Coronary artery (tissue), 2 donors: ENCODE data around the gene EIF4E2.

Source experiments
- DNase-seq: peaks from one replicate; pipeline ENCODE4 v3.0.0-alpha.2; 2017; ENCODE audit warnings: low spot score
- H3K27ac ChIP-seq, 2 donors: fragments of 200-600 bp; sonication (generic); one replicate each; pipeline ENCODE4 v1.5.1; 2016 to 2019
- H3K4me3 ChIP-seq: fragments of 200-600 bp; sonication (generic); 2 replicates; pipeline ENCODE4 v1.5.1; 2016; ENCODE audit warnings: mild to moderate bottlenecking, moderate library complexity
- CTCF ChIP-seq: fragments of 200-600 bp; sonication (generic); IDR thresholded peaks from one replicate; pipeline ENCODE4 v1.5.1; 2019; ENCODE audit warnings: antibody characterized with exemption

The EIF4E2 gene

GRCh38 chr2:232576995-232577394, 26.5 kb downstream of the EIF4E2 start:
- DNase-seq: no peak
- TF ChIP-seq CTCF: no peak
- H3K27ac ChIP-seq: no peak overlapping the region
- H3K4me3 ChIP-seq: no peak overlapping the region

- TF ChIP-seq CTCF: no peak
- H3K4me3 ChIP-seq: no peak overlapping the region
- DNase-seq: no peak
- H3K27ac ChIP-seq: no peak overlapping the region
Observed at GRCh38 chr2:232577841-232578240, 27.4 kb downstream of the EIF4E2 start.

GRCh38 chr2:232578626-232579025, 28.1 kb downstream of the EIF4E2 start:
- no peak for TF ChIP-seq CTCF
- no peak for DNase-seq
- H3K4me3 ChIP-seq: no peak overlapping the region
- H3K27ac ChIP-seq: no peak overlapping the region

- Histone ChIP-seq H3K4me3 (no peak overlapping the region), H3K27ac (no peak overlapping the region)
- TF ChIP-seq CTCF: no peak
- DNase-seq: no peak
Observed at GRCh38 chr2:232580648-232580981, 30.1 kb downstream of the EIF4E2 start.

GRCh38 chr2:232581725-232582124, 31.2 kb downstream of the EIF4E2 start:
- DNase-seq: no peak
- TF ChIP-seq CTCF: no peak
- Histone ChIP-seq H3K4me3 (no peak overlapping the region), H3K27ac (no peak overlapping the region)

GRCh38 chr2:232584238-232584637, 33.7 kb downstream of the EIF4E2 start:
- no peak overlapping the region for H3K4me3 ChIP-seq
- no peak for DNase-seq
- no peak overlapping the region for H3K27ac ChIP-seq
- no peak for TF ChIP-seq CTCF

GRCh38 chr2:232586943-232587505, 36.5 kb downstream of the EIF4E2 start:
- DNase-seq: no peak
- TF ChIP-seq CTCF: no peak
- Histone ChIP-seq H3K27ac (no peak overlapping the region), H3K4me3 (no peak overlapping the region)
